ENCODE measurements around the gene DMC1.

The DMC1 gene

DNA sequence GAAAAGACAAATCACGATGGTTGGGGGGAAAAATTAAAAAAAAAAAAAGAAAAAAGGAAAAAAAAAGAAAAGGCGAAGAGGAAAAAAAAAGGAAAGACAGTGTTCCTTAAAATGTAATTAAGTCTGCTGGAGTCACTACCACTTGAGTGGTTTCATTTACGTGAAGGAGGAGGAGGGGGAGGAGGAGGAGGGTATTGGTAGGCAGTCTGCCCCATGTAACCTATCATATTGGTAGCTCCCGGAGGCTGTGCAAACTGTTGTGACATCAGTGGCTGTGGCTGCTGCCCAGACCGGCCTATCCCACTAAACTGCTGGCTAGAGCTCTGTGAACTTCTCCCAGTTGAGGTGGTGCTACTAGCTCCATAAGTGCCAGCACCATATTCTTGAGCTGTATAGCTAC lies 84.2 kb downstream of the DMC1 start:
- no peak overlapping the region for H3K23ac ChIP-seq (ENCODE audit: low read length)

DNA sequence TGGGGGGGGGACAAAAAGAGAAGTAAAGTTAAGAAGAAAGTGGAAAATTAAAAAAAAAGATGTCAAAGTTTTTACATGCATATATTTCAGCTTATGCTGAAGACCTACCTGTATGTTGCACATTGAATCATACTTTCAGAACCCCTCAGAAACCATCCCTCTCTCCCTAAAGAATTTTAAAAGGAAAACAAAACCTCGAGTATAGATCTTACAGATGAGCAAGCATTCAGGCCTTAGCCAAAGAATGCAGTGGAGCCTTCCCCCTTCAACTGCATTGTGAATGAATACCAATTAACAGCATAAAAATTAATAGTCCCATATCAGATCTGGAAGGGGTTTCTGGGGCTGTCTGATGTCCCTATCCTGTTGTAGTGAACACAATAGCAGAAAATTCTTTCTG lies 85.7 kb downstream of the DMC1 start:
- H3K9ac ChIP-seq (ENCODE audit: low read length) = no peak overlapping the region
- H2BK12ac ChIP-seq (ENCODE audit: low read length) = no peak overlapping the region
- no peaks in the 10 kb centered on the region for H3K4me1 ChIP-seq (ENCODE audit: control insufficient read depth in 1 of 2, insufficient read depth in 2 of 2, low read length in 2 of 2)
- H2AK5ac ChIP-seq (ENCODE audit: low read length) = no peak overlapping the region
- H4K12ac ChIP-seq (ENCODE audit: low read depth, low read length) = no peak overlapping the region
- no peak overlapping the region for H4K91ac ChIP-seq (ENCODE audit: low read depth, low read length)
- no peak overlapping the region for H3K23ac ChIP-seq (ENCODE audit: low read length)
- no peak overlapping the region for H3K27ac ChIP-seq (ENCODE audit: low read depth, low read length)
- no peaks in the 10 kb centered on the region for H3K79me2 ChIP-seq (ENCODE audit: control insufficient read depth, insufficient read depth, low read length, poor library complexity)
- DNase-seq = no peak
- no peak overlapping the region for H3K4me3 ChIP-seq (ENCODE audit: low read depth, low read length)
- H2BK5ac ChIP-seq (ENCODE audit: low read depth, low read length, poor library complexity) = no peak overlapping the region
- H3K36me3 ChIP-seq (ENCODE audit: control insufficient read depth in 1 of 2, insufficient read depth in 2 of 2, low read length in 2 of 2) = peaks cover 32 to 61% of the 10 kb centered on the region in 2 experiments
- no peak overlapping the region for H3K14ac ChIP-seq (ENCODE audit: low read length)
- H3K4ac ChIP-seq (ENCODE audit: low read depth, low read length) = no peak overlapping the region
- H3K79me1 ChIP-seq (ENCODE audit: low read length) = no peaks in the 10 kb centered on the region
- no peak overlapping the region for H2AFZ ChIP-seq (ENCODE audit: insufficient read depth, low read length, poor library complexity)
- H4K8ac ChIP-seq (ENCODE audit: low read depth, low read length) = no peak overlapping the region
- H3K9me3 ChIP-seq (ENCODE audit: insufficient read depth, low read depth, low read length) = no peaks in the 10 kb centered on the region
- H3K4me2 ChIP-seq (ENCODE audit: low read length) = no peak overlapping the region
- no CpG with 5 or more reads among the region's 1 CpG for WGBS (ENCODE audit: extremely low coverage, insufficient coverage, insufficient read length)
- no peak overlapping the region for H2BK120ac ChIP-seq (ENCODE audit: insufficient read depth, low read length, poor library complexity)
- H3K27me3 ChIP-seq (ENCODE audit: insufficient read depth, low read length) = no peaks in the 10 kb centered on the region
- H3K18ac ChIP-seq (ENCODE audit: low read length) = no peak overlapping the region

More for the DNA sequence above, 84.2 kb downstream of the DMC1 start:
- Histone ChIP-seq H2AFZ (ENCODE audit: insufficient read depth, low read length, poor library complexity) (no peak overlapping the region), H3K4me3 (ENCODE audit: low read depth, low read length) (no peak overlapping the region), H3K27ac (ENCODE audit: low read depth, low read length) (no peak overlapping the region), H3K27me3 (ENCODE audit: insufficient read depth, low read length) (no peaks in the 10 kb centered on the region), H3K14ac (ENCODE audit: low read length) (no peak overlapping the region), H3K79me2 (ENCODE audit: control insufficient read depth, insufficient read depth, low read length, poor library complexity) (no peaks in the 10 kb centered on the region), H4K12ac (ENCODE audit: low read depth, low read length) (no peak overlapping the region), H3K4me2 (ENCODE audit: low read length) (no peak overlapping the region), H3K18ac (ENCODE audit: low read length) (no peak overlapping the region), H2BK5ac (ENCODE audit: low read depth, low read length, poor library complexity) (no peak overlapping the region), H2AK5ac (ENCODE audit: low read length) (no peak overlapping the region), H3K4ac (ENCODE audit: low read depth, low read length) (no peak overlapping the region), H2BK12ac (ENCODE audit: low read length) (no peak overlapping the region), H4K91ac (ENCODE audit: low read depth, low read length) (no peak overlapping the region), H3K36me3 (ENCODE audit: control insufficient read depth in 1 of 2, insufficient read depth in 2 of 2, low read length in 2 of 2) (peaks cover 36 to 76% of the 10 kb centered on the region in 2 experiments), H3K4me1 (ENCODE audit: control insufficient read depth in 1 of 2, insufficient read depth in 2 of 2, low read length in 2 of 2) (no peaks in the 10 kb centered on the region), H2BK120ac (ENCODE audit: insufficient read depth, low read length, poor library complexity) (no peak overlapping the region), H4K8ac (ENCODE audit: low read depth, low read length) (no peak overlapping the region), H3K79me1 (ENCODE audit: low read length) (no peaks in the 10 kb centered on the region), H3K9me3 (ENCODE audit: insufficient read depth, low read depth, low read length) (no peaks in the 10 kb centered on the region), H3K9ac (ENCODE audit: low read length) (no peak overlapping the region)
- no CpG with 5 or more reads among the region's 5 CpGs for WGBS (ENCODE audit: extremely low coverage, insufficient coverage, insufficient read length)
- DNase-seq = no peak

DNA sequence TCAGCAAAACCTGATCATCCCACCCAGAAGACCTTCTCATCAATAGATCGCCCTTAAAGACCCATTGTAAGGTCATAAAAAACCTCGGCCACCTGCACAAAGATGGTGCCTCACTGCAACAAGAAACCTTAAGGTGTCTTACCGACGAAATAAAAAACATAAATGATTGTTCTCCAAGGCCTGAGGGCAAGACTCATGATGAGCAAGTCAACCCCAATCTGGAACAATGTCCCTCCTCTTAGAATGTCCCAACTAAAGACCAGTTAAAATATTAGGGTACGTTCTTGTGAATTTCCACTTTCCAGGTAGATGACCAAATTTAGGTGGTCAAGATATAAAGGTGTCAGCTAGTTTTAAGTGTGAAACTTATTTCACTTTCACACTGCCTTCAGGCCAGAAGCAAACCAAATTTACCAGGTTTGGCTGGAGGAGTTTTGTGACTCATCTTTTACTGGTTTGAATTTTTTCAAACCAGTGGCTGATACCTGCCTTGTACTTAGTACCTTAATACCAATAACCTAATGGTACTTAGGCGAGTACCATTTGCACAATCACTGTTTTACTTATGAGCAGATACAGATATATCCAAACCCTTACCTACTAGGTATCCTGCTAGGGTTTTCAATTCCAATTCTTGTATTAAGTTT lies 87.2 kb downstream of the DMC1 start:
- no peak overlapping the region for H2AK5ac ChIP-seq (ENCODE audit: low read length)
- H3K36me3 ChIP-seq (ENCODE audit: control insufficient read depth in 1 of 2, insufficient read depth in 2 of 2, low read length in 2 of 2) = peaks cover 28 to 53% of the 10 kb centered on the region in 2 experiments
- H3K4ac ChIP-seq (ENCODE audit: low read depth, low read length) = no peak overlapping the region
- H2AFZ ChIP-seq (ENCODE audit: insufficient read depth, low read length, poor library complexity) = no peak overlapping the region
- no peak overlapping the region for H3K23ac ChIP-seq (ENCODE audit: low read length)
- H3K27me3 ChIP-seq (ENCODE audit: insufficient read depth, low read length) = no peaks in the 10 kb centered on the region
- no peaks in the 10 kb centered on the region for H3K79me2 ChIP-seq (ENCODE audit: control insufficient read depth, insufficient read depth, low read length, poor library complexity)
- H4K8ac ChIP-seq (ENCODE audit: low read depth, low read length) = no peak overlapping the region
- H3K18ac ChIP-seq (ENCODE audit: low read length) = no peak overlapping the region
- no peak overlapping the region for H3K14ac ChIP-seq (ENCODE audit: low read length)
- H3K4me2 ChIP-seq (ENCODE audit: low read length) = no peak overlapping the region
- WGBS (ENCODE audit: extremely low coverage, insufficient coverage, insufficient read length) = no CpG with 5 or more reads among the region's 6 CpGs
- no peaks in the 10 kb centered on the region for H3K4me1 ChIP-seq (ENCODE audit: control insufficient read depth in 1 of 2, insufficient read depth in 2 of 2, low read length in 2 of 2)
- H3K27ac ChIP-seq (ENCODE audit: low read depth, low read length) = no peak overlapping the region
- DNase-seq = peak in 1 of 2 donors; percentile 61
- no peak overlapping the region for H2BK120ac ChIP-seq (ENCODE audit: insufficient read depth, low read length, poor library complexity)
- H3K79me1 ChIP-seq (ENCODE audit: low read length) = no peaks in the 10 kb centered on the region
- H4K91ac ChIP-seq (ENCODE audit: low read depth, low read length) = no peak overlapping the region
- no peak overlapping the region for H2BK12ac ChIP-seq (ENCODE audit: low read length)
- H4K12ac ChIP-seq (ENCODE audit: low read depth, low read length) = no peak overlapping the region
- no peak overlapping the region for H2BK5ac ChIP-seq (ENCODE audit: low read depth, low read length, poor library complexity)
- no peak overlapping the region for H3K4me3 ChIP-seq (ENCODE audit: low read depth, low read length)
- no peak overlapping the region for H3K9ac ChIP-seq (ENCODE audit: low read length)
- no peaks in the 10 kb centered on the region for H3K9me3 ChIP-seq (ENCODE audit: insufficient read depth, low read depth, low read length)

DNA sequence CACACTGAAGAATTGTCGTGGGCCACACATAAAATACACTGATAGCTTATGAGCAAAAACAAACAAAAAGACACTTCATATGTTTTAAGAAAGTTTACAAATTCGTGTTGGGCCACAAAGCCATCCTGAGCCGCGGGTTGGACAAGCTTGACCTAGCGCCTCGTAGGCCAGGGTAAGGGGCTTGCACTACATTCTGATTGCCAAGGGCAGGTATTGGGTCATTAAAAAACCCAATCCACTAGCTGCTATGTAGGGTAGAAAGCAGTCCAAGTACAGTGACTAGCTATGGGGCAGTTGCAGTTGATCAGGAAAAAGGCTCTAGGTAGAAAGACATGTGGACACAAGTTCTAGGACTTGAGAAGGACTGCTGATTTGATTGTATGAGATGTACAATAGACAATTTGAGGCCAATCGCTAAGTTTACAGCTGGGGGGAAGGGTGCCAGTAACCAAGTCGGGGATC lies 88.1 kb downstream of the DMC1 start:
- Histone ChIP-seq H3K4me1 (ENCODE audit: control insufficient read depth in 1 of 2, insufficient read depth in 2 of 2, low read length in 2 of 2) (no peaks in the 10 kb centered on the region), H3K36me3 (ENCODE audit: control insufficient read depth in 1 of 2, insufficient read depth in 2 of 2, low read length in 2 of 2) (peaks cover 20 to 48% of the 10 kb centered on the region in 2 experiments), H3K79me2 (ENCODE audit: control insufficient read depth, insufficient read depth, low read length, poor library complexity) (no peaks in the 10 kb centered on the region), H4K12ac (ENCODE audit: low read depth, low read length) (no peak overlapping the region), H2BK5ac (ENCODE audit: low read depth, low read length, poor library complexity) (no peak overlapping the region), H2AFZ (ENCODE audit: insufficient read depth, low read length, poor library complexity) (no peak overlapping the region), H3K9me3 (ENCODE audit: insufficient read depth, low read depth, low read length) (no peaks in the 10 kb centered on the region), H3K27me3 (ENCODE audit: insufficient read depth, low read length) (no peaks in the 10 kb centered on the region), H3K18ac (ENCODE audit: low read length) (no peak overlapping the region), H3K4ac (ENCODE audit: low read depth, low read length) (no peak overlapping the region), H4K8ac (ENCODE audit: low read depth, low read length) (no peak overlapping the region), H3K79me1 (ENCODE audit: low read length) (no peaks in the 10 kb centered on the region), H2BK120ac (ENCODE audit: insufficient read depth, low read length, poor library complexity) (no peak overlapping the region), H3K4me2 (ENCODE audit: low read length) (no peak overlapping the region), H2AK5ac (ENCODE audit: low read length) (no peak overlapping the region), H3K14ac (ENCODE audit: low read length) (no peak overlapping the region), H3K4me3 (ENCODE audit: low read depth, low read length) (no peak overlapping the region), H3K23ac (ENCODE audit: low read length) (no peak overlapping the region), H4K91ac (ENCODE audit: low read depth, low read length) (no peak overlapping the region), H3K9ac (ENCODE audit: low read length) (no peak overlapping the region), H2BK12ac (ENCODE audit: low read length) (no peak overlapping the region), H3K27ac (ENCODE audit: low read depth, low read length) (no peak overlapping the region)
- WGBS (ENCODE audit: extremely low coverage, insufficient coverage, insufficient read length) = no CpG with 5 or more reads among the region's 8 CpGs
- DNase-seq = no peak

Measured in trophoblast cell (in vitro differentiated cells and primary cell).